KG1 (cell line): Measurements from ENCODE around the gene TVP23B.
"Not testable (repeated sequence)": the region's sequence is repeated elsewhere in the genome, so short reads cannot be mapped to it uniquely, and the experiment has no call there.

ENCODE experiments used
- DNase-seq: peaks from one replicate; lab custom pipeline; 2025; lab: John Stamatoyannopoulos, UW

Gene TVP23B

DNA sequence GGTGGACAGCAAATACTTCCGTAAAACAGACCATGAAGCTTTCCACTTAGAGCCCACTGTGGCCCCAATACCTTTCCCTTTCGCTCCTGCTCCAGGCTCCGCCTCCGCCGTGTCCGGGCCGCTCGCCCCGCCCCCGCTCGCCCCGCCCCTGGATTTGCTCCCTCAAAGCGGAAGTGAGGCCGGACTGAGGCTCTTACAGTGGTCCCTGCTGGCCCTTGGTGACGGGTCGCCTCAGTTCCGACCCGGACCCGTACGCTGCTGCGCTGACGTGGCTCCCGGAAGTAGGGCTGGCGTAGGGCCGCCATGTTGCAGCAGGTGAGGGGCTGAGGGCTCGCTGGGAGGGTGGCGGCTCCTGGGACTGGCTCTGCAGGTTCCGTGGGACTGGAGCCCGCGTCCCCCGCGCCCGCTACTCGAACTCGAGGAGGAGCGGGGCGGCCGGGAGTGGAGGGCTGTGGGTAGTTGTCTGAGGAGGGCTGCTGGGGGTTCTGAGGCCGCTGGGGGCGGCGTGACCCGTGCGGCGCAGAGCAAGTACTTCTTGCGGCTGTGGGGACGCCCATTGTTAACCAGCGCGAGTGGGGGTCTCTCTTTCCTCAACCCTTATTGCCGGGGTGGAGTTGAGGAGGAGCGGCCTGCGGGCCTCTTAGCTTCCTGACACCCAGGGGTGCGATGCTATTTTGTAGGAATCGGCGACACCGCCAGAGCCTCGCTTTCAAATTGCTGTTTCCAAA lies at the start of gene TVP23B:
Gene TVP23B (plus strand): TSS at position 193 of the 728 bp plus-strand sequence. CDS start 111 bp downstream, at position 304.
- DNase-seq: peak; percentile 57

DNA sequence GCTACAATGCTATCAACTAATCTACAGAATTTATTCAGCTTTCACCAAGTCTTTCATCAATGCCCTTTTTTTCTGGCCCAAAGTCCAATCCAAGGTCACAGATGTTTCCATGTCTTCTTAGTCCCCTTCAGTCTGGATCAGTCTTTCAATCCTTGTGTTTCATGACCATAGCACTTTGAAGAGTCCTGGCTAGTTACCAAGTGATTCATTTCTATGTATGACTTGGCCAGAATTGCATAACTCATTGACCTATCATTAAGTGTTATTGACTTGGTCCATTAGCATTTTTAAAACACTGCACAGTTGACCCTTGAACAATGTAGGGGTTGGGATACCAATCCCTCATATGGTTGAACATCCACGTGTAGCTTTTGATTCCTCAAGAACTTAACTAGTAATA lies 48.5 kb upstream of the TVP23B start:
- not testable (repeated sequence) for DNase-seq

DNA sequence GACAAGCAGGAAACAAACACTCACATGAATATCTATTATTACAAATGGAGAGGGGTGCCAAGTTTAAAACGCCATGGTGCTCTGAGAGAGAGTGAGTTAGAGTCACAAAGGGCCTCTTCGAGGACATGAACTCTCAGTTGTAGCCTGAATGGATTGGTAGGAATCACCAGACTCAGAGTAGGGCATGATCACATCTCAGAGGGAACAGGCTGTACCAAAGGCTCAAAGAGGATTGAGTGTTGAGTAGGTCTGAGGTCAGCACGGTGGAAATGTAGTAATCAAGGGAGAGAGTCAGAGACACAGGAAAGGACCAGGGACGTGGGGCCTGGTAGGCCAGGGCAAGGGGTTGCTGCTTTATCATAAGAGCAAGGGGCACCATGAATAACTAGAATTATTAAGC lies 47.6 kb upstream of the TVP23B start:
- not testable (repeated sequence) for DNase-seq

DNA sequence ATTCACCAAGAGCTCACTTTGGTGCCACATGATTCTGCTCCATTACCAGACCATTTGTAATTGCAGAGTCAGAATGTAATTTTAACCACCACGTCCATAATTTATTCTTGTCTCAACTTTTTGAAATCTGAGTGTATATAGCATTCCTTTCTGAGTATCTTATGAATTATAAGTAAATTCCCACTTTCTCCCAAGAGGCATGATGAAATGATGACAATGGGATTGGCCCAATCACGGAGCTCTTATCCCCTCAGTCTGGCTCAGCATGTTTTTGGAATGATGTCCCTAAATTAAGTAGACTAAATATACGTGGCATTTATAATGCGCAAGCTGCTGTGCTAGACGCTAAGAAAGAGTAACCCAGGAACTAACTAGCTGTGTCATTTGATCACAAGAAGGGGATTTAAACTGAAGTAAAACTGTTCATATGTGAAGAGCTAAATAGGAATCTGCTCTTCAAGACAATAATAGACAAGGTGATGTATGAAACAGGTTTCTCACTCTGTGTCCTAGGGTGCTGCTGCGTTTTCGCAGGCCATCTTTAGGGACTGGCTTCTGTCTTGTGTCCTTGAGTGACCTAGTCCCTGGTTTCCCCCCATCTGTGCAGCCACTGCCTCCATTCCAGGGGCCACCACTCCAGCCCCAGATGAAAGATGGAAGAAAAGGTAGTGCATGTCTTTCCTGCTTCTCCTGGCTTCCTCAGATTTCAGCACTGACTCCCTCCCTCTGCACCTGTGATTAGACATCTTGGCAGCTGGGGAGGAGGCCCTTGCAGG lies 41.2 kb upstream of the TVP23B start:
- not testable (repeated sequence) for DNase-seq

DNA sequence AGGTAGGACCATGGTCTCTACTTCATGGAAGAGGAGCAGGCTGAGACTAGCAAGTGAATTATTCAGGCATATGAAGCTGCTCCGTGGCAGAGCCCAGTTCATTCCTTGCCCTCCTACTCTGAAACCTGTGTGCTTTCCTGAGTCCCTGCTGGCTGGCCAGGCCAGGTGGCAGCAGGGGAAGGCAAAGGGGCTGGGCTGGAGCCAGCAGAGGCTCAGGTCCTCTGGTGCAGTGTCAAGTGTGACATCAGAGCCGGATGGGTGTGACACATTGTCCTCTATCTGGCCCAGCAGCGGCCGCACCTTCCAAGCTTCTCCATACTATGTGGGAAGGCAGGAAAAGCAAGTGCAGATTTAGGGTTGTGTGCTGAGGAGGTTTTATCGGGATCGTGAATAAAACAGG lies 39.8 kb upstream of the TVP23B start:
- DNase-seq: not testable (repeated sequence)

DNA sequence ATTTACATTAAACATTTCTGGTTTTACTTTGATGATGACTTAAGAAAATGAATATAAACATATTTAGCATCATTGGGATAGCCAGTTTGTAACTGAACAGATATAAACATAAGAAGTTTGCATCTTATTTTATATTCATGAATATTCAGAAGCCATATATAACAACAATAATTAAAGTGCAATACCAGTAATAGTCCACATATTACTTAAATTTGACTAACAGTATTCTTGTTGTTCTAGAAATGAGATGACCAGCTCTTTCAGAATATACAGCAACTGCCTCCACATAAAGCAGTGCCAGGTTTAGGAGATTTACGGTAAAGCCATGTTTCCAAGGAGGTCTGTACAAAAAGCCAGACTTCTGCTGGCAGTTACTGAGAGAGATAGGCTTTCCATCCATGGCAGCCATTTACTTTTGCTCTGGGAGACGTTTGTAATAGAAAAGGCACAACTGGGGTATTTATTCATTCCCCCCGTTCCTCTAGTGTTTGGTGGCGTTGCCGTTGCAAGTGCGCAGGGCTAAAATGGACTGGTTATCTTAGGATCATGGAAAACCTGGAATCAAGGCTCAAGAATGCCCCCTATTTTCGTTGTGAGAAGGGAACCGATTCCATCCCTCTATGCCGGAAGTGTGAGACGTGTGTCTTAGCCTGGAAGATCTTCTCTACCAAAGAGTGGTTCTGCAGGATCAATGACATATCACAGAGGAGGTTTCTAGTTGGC lies 37.1 kb upstream of the TVP23B start, which contains the start of gene FBXW10:
Gene FBXW10 (plus strand): TSS at position 356 of the 723 bp plus-strand sequence. CDS start 191 bp downstream, at position 547.
- DNase-seq: not testable (repeated sequence)

DNA sequence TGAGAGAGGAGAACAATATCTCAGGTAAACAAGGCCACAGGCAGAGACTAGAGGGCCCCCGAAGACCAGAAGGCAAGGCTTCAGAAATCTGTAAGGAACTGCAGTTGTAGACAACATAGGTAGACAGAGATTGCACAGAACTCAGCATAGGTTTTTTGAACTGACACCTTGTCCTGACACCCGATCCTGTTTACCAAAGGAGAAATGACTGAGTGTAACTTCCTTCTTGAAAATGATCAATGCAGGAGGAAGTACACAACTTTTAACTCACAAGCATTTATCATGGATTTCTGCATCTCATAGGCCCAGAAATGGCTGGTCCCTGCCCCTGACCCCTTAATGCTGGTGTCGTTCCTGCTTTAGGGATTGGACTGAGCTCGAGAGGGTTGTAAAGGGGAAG lies 36.3 kb upstream of the TVP23B start:
- DNase-seq: not testable (repeated sequence)

DNA sequence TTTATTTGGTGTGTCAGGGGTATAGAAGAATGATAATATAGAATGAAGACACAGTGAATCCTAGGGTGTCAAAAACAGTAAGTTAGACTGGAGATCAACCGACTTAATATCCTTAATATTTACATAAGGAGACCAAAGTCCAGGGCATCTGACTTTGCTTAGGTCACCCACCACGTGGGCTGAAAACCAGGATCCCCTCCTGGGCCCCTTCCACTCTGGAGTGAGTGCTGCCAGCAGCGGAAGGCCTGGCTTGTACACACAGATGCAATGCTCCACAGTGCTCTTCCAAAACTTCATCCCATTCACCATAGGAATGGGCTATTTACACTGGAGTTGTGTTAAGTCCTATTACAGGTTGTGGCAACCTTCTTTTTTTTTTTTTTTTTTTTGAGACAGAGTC lies 34.4 kb upstream of the TVP23B start:
- not testable (repeated sequence) for DNase-seq

DNA sequence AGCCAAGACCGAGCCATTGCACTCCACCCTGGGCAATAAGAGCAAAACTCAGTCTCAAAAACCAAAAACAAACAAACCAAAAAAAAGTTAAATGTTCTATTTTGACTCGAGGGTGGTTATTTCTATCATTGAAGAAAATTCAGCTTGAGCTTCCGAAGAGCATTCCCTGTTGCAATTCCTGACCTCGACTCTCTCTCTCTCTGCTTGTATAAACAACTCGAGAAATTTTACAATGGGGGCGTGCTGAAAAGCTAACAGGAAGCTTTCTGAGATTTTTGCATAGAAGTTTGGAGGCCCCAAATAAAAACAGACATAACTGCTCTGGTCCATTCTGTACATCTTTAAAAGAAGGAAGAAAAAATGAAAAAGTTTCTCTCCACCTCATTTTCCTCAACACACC lies 33.5 kb upstream of the TVP23B start:
- not testable (repeated sequence) for DNase-seq

DNA sequence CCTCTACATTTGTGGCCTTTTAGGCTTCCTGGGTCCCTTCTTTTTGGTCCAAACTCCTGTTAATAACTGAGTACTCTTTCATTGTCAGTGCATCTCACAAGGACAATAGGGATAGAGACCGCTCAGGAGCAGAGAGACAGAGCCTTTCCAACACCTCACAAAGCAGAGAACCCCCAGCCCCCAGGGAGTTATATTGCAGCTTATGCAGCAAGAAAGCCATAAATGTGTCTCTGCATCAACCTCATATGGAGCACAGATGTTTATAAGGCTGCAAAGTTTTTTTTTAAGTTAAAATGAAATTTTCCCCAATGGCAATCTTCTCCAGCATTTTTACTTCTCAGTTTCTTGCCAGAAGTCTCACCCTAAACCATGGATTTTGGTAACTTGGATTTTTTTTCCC lies 30.7 kb upstream of the TVP23B start:
- not testable (repeated sequence) for DNase-seq

DNA sequence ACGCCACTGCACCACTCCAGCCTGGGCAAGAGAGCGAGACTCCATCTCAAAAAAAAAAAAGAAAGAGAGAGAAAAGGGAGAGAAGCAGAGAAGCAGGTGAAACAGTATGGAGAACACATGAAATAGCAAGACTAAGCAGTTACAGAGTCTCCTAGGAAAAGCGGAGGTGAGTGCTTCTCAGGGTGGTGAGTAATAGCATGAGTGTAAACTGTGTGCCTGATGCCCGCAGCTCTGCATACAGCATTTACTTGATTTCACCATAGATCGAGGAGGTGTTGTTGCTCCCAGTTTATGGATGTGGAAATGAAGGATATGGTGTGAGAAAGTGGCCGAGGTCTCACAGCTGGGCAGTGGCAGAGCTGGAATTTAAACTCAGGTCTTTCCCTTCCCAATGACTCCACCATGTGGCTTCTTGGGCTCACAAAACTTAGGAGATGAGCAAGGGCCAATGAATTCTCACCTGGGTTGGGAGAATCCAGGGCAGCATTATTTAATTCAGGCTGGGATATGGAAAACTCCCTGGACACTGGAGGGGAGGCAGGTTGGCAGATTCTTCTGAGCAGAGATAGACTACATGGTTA lies 27.1 kb upstream of the TVP23B start:
- not testable (repeated sequence) for DNase-seq

DNA sequence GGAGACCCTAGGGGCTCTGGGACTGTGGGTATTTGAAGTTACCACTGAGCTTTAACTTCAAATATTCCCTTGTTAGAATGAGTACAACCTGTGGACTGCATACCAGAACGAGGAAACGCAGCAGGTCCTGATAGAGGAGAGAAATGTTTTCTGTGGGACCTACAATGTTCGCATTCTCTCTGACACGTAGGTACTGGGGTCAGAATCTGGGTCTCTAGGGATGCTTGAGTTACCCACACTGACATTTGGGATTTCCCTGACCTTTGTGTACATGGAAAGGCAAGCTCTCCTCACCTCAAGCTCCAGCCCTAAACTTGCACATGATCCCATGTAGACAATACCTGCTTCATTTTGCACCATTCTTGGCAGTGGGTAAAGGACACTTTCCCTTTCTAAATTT lies 25.0 kb upstream of the TVP23B start:
- not testable (repeated sequence) for DNase-seq

DNA sequence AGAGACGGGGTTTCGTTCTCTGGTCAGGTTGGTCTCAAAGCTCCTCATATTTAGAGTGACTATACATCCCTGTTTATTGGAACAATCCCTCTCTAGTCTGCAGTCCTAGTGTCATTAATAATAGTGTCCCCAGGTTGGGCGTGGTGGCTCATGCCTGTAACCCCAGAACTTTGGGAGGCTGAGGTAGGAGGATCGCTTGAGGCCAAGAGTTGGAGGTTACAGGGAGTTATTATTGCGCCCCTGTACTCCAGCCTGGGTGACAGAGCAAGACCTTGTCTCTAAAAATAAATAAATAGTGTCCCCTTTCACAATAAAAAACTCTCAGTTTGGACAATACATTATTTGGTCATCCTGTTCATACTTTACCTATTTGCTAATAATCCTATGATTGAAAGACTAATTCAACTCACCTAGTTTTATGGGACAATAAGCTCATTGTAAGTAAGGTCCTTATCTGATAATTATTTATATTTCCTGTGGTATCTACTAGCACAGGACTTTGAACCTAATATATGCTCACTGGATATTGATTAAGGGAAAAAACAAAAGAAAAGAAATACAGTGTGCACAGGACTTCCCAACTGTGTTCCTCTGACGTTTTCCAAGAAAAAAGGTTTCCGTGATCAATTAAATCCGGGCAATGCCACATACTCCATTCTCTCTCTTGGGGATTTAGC lies 23.5 kb upstream of the TVP23B start:
- not testable (repeated sequence) for DNase-seq

DNA sequence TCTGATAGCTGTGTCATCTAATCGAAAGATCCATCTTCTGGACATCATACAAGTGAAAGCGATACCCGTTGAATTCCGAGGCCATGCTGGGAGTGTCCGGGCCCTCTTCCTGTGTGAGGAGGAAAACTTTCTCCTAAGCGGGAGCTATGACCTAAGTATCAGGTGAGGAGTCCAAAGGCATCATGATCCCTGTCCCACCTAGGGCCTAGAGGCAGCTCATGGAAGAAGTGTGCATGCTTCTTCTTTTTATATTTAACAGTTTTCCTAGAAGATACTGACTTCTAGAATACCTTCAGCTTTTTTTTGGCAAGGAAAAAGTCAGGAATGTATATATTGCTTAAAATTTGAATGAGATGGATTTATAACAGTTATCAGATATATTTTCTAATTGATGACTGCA lies 22.6 kb upstream of the TVP23B start:
- DNase-seq: not testable (repeated sequence)

DNA sequence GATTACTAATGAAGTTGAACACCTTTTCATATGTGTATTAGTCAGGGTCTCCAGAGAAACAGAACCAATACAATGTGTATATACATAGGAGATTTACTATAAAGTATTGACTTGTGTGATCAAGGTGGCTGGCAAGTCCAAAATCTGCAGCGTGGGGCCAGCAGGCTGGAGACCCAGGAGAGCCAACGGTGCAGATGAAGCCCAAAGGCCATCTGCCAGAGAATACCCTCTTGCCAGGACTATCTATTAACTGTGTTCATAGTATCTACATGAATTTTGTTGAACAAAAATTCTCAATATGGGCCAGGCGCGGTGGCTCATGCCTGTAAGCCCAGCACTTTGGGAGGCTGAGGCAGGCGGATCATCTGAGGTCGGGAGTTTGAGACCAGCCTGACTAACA lies 20.8 kb upstream of the TVP23B start:
- DNase-seq: not testable (repeated sequence)

DNA sequence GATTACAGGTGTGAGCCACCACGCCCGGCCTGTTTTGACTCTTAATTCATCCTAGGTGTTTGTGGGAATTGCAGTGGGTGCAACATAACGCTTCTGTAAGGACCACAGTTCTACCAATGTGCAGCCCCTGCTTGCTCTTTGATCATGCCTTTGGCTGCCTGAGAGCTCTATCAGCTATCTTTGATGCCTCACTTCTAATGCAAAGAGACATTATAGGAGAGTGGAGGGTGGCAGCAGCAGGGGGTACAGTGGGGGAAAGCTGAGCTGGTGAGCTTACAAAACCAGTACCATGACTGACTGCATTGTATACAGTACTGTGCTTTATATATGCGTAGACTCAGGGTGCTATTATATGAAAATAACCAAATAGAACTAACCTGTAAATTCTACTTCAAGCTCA lies 10.4 kb upstream of the TVP23B start:
- not testable (repeated sequence) for DNase-seq

DNA sequence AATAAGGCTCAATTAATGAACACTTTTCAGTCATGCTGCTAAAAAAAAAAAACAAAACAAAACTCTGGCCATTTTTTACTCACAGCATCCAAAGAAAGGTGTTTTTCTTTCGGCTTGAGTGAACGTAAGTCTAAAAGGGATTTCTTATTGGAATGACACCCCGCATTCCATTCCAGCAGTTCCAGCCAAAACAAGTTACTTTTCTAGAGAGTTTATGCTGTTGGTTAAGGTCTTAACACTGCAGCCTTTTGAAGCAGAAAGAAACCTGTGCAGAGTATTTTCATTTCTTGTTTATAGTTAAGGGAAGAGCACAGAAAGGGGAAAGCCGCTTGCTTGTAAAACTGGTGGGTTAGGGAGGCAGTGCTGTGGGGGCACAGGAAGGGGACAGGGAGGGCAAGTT lies 9.9 kb upstream of the TVP23B start:
- DNase-seq: not testable (repeated sequence)

DNA sequence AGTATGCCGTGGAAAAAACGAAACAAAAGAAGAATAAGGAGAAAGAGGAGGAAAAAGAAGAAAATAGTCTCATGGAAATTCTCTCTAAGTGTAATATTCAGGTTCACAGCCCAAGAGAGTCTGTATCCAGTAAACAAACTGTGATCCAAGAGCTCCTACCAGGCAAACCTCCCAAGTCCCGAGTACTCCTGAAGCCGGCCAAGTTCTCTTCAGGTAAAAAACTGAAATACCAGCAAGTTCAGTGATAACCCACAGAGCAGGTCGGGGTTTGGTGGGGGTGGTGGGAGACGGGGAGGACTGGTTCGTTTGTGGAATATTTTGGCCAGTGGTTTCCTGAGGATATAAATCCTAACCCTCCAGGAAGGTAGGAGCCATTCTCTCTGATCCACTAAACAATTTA lies 8.5 kb upstream of the TVP23B start:
- DNase-seq: no peak

DNA sequence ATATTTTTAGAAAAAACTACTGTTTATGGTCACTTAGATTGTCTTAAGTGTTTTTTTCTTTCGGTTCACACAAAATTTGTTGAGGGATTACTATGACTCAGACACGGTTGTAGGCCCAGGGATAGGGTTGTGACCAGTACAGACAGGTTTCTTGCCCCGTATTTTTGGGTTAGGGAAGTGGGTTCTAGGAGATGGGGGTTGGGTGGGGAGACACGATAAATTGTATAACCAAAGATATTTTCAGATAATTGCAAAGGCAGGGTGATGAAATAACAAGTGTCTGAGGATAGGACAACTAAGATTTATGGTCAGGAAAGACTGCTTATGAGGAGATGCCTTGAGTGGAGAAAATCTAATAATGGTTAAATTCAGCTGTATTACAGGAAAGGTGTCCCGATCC lies 822 bp downstream of the TVP23B start:
- not testable (repeated sequence) for DNase-seq

DNA sequence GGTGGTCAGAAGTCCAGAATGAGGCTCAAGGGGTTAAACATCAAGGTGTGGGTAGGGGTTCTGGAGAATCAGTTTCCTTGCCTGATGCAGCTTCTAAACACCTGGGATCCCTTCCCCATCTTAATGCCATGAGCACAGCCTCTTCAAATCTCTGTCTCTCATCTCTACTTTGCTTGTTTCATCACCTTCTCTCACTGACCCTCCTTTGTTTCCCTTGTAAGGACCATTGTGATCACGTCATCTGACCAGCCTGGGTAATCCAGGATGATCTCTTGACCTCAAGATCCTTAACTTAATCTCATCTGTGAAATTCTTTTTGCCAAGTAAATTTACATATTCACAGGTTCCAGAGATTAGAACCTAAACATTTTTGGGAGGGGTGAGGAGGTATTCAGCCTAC lies 5.0 kb downstream of the TVP23B start:
- not testable (repeated sequence) for DNase-seq

DNA sequence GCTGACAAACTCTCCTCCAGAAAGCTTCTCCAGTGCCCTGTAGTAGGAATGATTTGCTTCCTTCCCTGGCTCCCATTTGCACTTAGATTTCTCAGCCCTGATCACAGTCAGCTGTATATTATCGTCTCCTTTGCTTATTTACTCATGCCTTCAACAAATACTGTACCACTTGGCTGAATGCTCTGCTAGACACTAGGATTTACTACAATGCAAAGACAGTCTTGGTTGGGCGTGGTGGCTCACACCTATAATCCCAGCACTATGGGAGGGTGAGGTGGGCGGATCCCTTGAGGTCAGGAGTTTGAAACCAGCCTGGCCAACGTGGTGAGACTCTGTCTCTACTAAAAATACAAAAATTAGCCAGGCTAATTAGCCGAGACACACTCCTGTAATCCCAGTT lies 5.9 kb downstream of the TVP23B start:
- DNase-seq: not testable (repeated sequence)
